AG09319 (cell line): ENCODE data around the gene PSAPL1.

Experiments
- DNase-seq: peaks from one replicate; pipeline ENCODE4 v3.0.0-alpha.2; 2010; ENCODE audit warnings: low read depth; ENCODE audit errors: extremely low read depth
- CTCF ChIP-seq: IDR thresholded peaks from 2 replicates; pipeline ENCODE4 v1.5.1; 2011; ENCODE audit warnings: low read depth, mild to moderate bottlenecking, inconsistent platforms, low read length, moderate library complexity

PSAPL1 gene

GRCh38 chr4:7402526-7402925 lies 32.2 kb downstream of the PSAPL1 start:
- no peak for TF ChIP-seq CTCF
- no peak for DNase-seq

GRCh38 chr4:7400671-7401298 lies 33.9 kb downstream of the PSAPL1 start:
- no peak for DNase-seq
- TF ChIP-seq CTCF, result no peak

- DNase-seq, result no peak
- no peak for TF ChIP-seq CTCF
Observed at GRCh38 chr4:7399440-7400234, 35.1 kb downstream of the PSAPL1 start.

DNA sequence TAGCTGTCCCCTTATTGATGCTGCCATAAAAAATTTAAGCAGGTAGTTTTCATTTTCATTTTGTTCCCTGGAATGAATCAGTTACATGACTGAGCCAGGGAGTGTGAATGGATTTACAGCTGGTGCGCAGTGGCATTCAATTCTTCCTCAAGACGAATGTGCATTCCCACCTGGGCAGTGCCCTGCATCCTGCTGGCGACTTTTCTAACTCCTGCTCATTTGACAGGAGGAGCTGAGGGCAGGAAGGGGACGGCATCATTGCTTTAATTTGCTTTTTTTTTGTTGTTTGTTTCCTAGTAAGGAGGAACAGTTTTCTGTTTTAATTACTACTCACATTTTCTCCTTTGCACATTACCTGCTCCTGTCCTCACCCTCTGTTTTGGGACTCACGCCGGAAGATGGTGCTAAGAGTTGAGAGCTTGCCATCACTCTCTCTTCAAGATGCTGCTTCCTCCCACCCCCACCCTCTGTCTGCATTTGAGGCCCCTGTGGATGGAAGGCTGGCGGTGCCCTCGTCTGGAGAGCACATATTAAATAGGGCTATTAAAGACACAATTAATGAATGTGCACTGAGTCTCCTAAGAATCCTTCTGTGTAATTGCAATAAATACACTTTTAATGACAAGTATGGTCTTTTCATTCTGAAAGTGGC lies 35.8 kb downstream of the PSAPL1 start:
- no peak for DNase-seq
- no peak for TF ChIP-seq CTCF

DNA sequence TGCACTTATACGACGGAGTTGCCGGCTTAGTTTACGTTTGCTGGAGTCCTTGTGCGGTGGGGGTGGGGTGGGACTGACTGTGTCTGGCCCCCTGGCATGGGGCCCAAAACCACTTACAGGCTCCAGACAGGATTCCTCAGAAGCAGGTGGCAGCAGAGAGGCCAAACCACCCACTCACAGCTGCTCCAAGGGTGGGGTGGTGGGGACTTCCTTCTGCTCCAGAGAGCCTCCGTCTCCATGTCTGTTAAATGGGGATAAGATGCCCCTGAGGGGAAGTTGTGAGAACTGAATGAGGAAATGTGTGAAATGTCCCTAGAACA lies 36.7 kb downstream of the PSAPL1 start:
- DNase-seq, result no peak
- no peak for TF ChIP-seq CTCF

GRCh38 chr4:7397206-7398103 lies 37.3 kb downstream of the PSAPL1 start:
- no peak for DNase-seq
- no peak for TF ChIP-seq CTCF
